Measurements from ENCODE around the gene KRTAP19-4. TPM values are rescaled to one million over a fixed set of nuclear protein-coding genes. Genes with fewer than 3 reads are reported as not detected.
"Not testable (repeated sequence)": the region's sequence is repeated elsewhere in the genome, so short reads cannot be mapped to it uniquely, and the experiment has no call there.

Gene KRTAP19-4
- total RNA-seq = not detected

DNA sequence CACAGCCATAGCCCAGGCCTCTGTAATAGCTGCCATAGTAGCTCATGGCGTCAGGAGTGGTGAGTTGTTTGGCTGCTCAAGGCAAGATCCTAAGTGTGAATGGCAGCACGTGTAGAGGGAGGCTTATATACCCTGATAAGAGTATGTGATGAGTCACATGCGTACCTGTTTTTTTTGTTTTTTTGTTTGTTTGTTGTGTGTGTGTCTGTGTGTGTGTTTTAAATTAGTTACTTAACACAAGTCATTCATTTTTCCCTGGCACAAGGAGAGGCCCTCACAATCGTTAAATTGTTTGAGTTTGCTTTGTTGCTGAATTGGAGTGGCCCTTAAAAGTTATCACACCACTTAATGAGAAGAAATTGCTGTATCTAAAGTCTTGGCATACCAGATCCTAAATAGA is at the start of gene KRTAP19-4:
Gene KRTAP19-4 (minus strand): TSS at position 101 of the 400 bp plus-strand sequence. CDS start 55 bp downstream, at position 46.
- no peaks in the 10 kb centered on the region for H3K4me1 ChIP-seq (replicated peaks in 1 of 2)
- H3K27ac ChIP-seq = no peak within 1 kb of the TSS
- in situ Hi-C loops (cut with MboI; ENCODE audit: low pct_unique_long_range_greater_than_20kb in 2 of 9, low sequenced_read_pairs in 9 of 9, unreplicated experiment in 9 of 9) = no loop called here
- no peak within 1 kb of the TSS for H3K4me3 ChIP-seq
- no peak for ATAC-seq (replicated peaks in 6 of 8)
- WGBS, 10 experiments = 0 to 100% (median 83%) methylated on average over 1 to 4 of the region's 4 CpGs; no CpG with 5 or more reads in 2 of the 10 experiments

- Histone ChIP-seq H3K4me3 (no peak within 1 kb of the TSS), H3K4me1 (replicated peaks in 1 of 2) (no peaks in the 10 kb centered on the region), H3K27ac (no peak within 1 kb of the TSS)
- 0 to 86% (median 55%) methylated on average over 1 of the region's 1 CpG; no CpG with 5 or more reads in 2 of the 10 experiments for WGBS, 10 experiments
- in situ Hi-C loops (cut with MboI; ENCODE audit: low pct_unique_long_range_greater_than_20kb in 2 of 9, low sequenced_read_pairs in 9 of 9, unreplicated experiment in 9 of 9) = no loop called here
- no peak for ATAC-seq (replicated peaks in 6 of 8)
Observed at GRCh38 chr21:30541764-30542163, 44.8 kb upstream of the KRTAP19-4 start, which contains the start of gene KRTAP19-6. Gene KRTAP19-6 (minus strand): TSS chr21:30541864. CDS start chr21:30541833, 31 bp downstream.

DNA sequence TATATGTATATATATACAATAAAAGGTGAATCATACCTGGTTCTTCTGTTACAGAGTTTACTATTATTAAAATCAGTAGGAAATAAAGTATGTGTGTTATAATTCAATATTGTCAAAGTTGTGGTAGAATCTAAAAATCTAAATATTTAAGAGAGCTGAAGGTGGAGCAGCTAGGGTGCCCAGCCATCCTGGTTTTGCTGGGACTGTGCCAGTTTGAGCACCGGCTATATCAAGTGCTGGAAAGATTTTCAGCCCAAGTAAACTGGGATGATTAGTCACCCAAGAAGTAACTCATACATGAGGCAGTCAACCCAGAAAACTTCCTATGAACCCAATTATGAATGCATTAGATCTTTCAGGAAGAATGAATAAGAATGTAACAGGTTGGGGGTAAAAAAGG is 21.9 kb upstream of the KRTAP19-4 start:
- in situ Hi-C loops (cut with MboI; ENCODE audit: low pct_unique_long_range_greater_than_20kb in 2 of 9, low sequenced_read_pairs in 9 of 9, unreplicated experiment in 9 of 9) = no loop called here
- H3K4me3 ChIP-seq = no peak overlapping the region
- H3K4me1 ChIP-seq (replicated peaks in 1 of 2) = no peaks in the 10 kb centered on the region
- H3K27ac ChIP-seq = no peak overlapping the region
- no peak for ATAC-seq (replicated peaks in 6 of 8)
- WGBS, 10 experiments = 0 to 100% (median 17%) methylated on average over 1 of the region's 1 CpG; no CpG with 5 or more reads in 5 of the 10 experiments

DNA sequence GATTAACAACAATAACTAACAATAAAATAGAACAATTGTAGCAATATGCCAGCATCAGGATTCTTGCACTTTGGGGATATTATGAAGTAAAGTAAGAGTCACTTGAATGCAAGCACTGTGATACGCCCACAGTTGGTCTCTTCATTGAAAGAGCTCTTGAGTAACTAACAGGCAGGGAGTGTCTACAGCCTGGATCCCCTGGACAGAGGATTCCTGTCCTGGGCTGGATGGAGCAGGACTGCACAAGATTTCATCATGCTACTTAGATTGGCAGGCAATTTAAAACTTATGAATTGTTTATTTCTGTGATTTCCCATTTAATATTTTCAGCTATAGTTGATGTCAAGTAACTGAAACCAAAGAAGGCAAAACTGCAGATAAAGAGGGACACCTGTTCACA is 18.7 kb upstream of the KRTAP19-4 start:
- Histone ChIP-seq H3K27ac (no peak overlapping the region), H3K4me3 (no peak overlapping the region), H3K4me1 (replicated peaks in 1 of 2) (no peaks in the 10 kb centered on the region)
- 0 to 100% (median 25%) methylated on average over 1 of the region's 1 CpG; no CpG with 5 or more reads in 5 of the 10 experiments for WGBS, 10 experiments
- no peak for ATAC-seq (replicated peaks in 6 of 8)
- in situ Hi-C loops (cut with MboI; ENCODE audit: low pct_unique_long_range_greater_than_20kb in 2 of 9, low sequenced_read_pairs in 9 of 9, unreplicated experiment in 9 of 9) = no loop called here

- ATAC-seq (replicated peaks in 6 of 8); H3K27ac ChIP-seq; in situ Hi-C loops (cut with MboI; ENCODE audit: low pct_unique_long_range_greater_than_20kb in 2 of 9, low sequenced_read_pairs in 9 of 9, unreplicated experiment in 9 of 9): not testable (repeated sequence)
Observed at GRCh38 chr21:30505621-30506205, 8.7 kb upstream of the KRTAP19-4 start.

GRCh38 chr21:30502041-30502440 is 5.1 kb upstream of the KRTAP19-4 start, which contains the start of gene KRTAP19-5:
Gene KRTAP19-5 (minus strand): TSS chr21:30502141. CDS start chr21:30502090, 51 bp downstream.
- Histone ChIP-seq H3K4me3 (no peak within 1 kb of the TSS), H3K4me1 (replicated peaks in 1 of 2) (no peaks in the 10 kb centered on the region), H3K27ac (no peak within 1 kb of the TSS)
- in situ Hi-C loops (cut with MboI; ENCODE audit: low pct_unique_long_range_greater_than_20kb in 2 of 9, low sequenced_read_pairs in 9 of 9, unreplicated experiment in 9 of 9) = no loop called here
- ATAC-seq (replicated peaks in 6 of 8) = peak in 1 of 8 experiments; percentile 34
- 4 to 100% (median 56%) methylated on average over 1 to 6 of the region's 6 CpGs; no CpG with 5 or more reads in 1 of the 10 experiments for WGBS, 10 experiments

More at GRCh38 chr21:30505621-30506205, 8.7 kb upstream of the KRTAP19-4 start:
- 0 to 100% (median 11%) methylated on average over 1 to 4 of the region's 4 CpGs; no CpG with 5 or more reads in 2 of the 10 experiments for WGBS, 10 experiments
- H3K4me1 ChIP-seq (replicated peaks in 1 of 2); H3K4me3 ChIP-seq: not testable (repeated sequence)

GRCh38 chr21:30491963-30492428 is 5.0 kb downstream of the KRTAP19-4 start, which contains the start of gene KRTAP19-3:
Gene KRTAP19-3 (minus strand): TSS chr21:30492013. CDS start chr21:30491957, 56 bp downstream.
- 0 to 100% (median 83%) methylated on average over 1 to 2 of the region's 2 CpGs; no CpG with 5 or more reads in 1 of the 10 experiments for WGBS, 10 experiments
- peak in 1 of 8 experiments; percentile 61 for ATAC-seq (replicated peaks in 6 of 8)
- Histone ChIP-seq H3K4me1 (replicated peaks in 1 of 2) (no peaks in the 10 kb centered on the region), H3K4me3 (no peak within 1 kb of the TSS), H3K27ac (no peak within 1 kb of the TSS)
- in situ Hi-C loops (cut with MboI; ENCODE audit: low pct_unique_long_range_greater_than_20kb in 2 of 9, low sequenced_read_pairs in 9 of 9, unreplicated experiment in 9 of 9) = no loop called here

- Histone ChIP-seq H3K4me3 (no peak within 1 kb of the TSS), H3K27ac (no peak within 1 kb of the TSS), H3K4me1 (replicated peaks in 1 of 2) (no peaks in the 10 kb centered on the region)
- 0 to 100% (median 93%) methylated on average over 1 to 2 of the region's 2 CpGs; no CpG with 5 or more reads in 5 of the 10 experiments for WGBS, 10 experiments
- ATAC-seq (replicated peaks in 6 of 8) = no peak
- in situ Hi-C loops (cut with MboI; ENCODE audit: low pct_unique_long_range_greater_than_20kb in 2 of 9, low sequenced_read_pairs in 9 of 9, unreplicated experiment in 9 of 9) = no loop called here
Observed at GRCh38 chr21:30487336-30487735, 9.6 kb downstream of the KRTAP19-4 start, which contains the start of gene KRTAP19-2. Gene KRTAP19-2 (minus strand): TSS chr21:30487436. CDS start chr21:30487348, 88 bp downstream.

DNA sequence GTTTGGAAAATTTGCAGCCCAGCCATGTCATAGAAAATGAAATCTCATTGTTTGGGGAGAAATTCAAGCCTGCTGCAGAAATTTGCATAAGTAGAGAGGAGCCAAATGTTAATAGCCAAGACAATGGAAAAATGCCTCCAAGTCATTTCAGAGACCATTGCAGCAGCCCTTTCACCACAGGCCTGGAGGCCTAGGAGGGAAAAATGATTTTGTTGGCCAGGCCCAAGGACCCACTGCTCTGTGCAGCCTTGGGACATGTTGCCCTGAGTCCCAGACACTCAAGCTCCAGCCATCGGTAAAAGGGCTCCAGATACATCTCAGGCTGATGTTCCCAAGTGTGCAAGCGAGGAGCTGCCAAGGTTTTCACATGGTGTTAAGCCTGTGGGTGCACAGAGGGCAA is 10.8 kb downstream of the KRTAP19-4 start:
- WGBS, 10 experiments = 0 to 100% (median 78%) methylated on average over 1 to 2 of the region's 2 CpGs; no CpG with 5 or more reads in 4 of the 10 experiments
- H3K4me3 ChIP-seq = no peak overlapping the region
- in situ Hi-C loops (cut with MboI; ENCODE audit: low pct_unique_long_range_greater_than_20kb in 2 of 9, low sequenced_read_pairs in 9 of 9, unreplicated experiment in 9 of 9) = no loop called here
- H3K27ac ChIP-seq = no peak overlapping the region
- no peaks in the 10 kb centered on the region for H3K4me1 ChIP-seq (replicated peaks in 1 of 2)
- no peak for ATAC-seq (replicated peaks in 6 of 8)

DNA sequence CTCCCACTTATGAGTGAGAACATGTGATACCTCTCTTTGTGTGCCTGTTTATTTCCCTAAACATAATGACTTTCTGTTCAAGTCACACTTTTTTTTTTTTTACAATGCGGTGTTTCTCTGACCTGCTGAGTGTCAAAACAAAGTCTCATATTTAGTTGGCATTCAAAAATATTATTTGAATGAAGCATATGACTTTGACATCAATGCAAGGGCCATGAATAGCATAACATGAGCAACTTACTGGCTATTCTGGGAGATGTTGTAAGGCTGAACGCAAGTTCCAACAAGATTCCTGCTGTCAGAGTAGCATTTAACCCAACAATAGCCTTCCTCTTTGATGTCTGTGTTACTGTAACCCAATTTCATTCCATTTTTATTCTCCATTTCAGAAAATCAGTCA is 14.8 kb downstream of the KRTAP19-4 start:
- ATAC-seq (replicated peaks in 6 of 8) = no peak
- Histone ChIP-seq H3K27ac (no peak overlapping the region), H3K4me1 (replicated peaks in 1 of 2) (no peaks in the 10 kb centered on the region), H3K4me3 (no peak overlapping the region)
- 0 to 100% (median 79%) methylated on average over 1 to 2 of the region's 2 CpGs; no CpG with 5 or more reads in 1 of the 10 experiments for WGBS, 10 experiments
- in situ Hi-C loops (cut with MboI; ENCODE audit: low pct_unique_long_range_greater_than_20kb in 2 of 9, low sequenced_read_pairs in 9 of 9, unreplicated experiment in 9 of 9) = no loop called here

DNA sequence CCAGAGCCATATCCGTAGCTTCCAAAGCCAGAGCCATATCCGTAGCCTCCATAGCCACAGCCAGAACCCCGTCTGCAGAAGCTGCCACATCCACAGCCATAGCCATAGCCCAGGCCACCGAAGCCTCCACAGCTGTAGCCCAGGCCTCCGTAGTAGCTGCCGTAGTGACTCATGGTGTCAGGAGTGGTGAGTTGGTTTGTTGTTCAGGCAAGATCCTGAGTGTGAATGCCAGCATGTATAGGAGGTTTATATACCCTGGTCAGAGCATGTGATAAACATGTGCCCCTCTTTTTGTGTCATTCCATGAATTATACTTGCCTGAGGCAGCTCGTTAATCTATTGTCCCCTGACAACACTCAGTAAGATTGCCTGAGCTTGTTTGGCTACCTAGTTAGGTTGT is 16.8 kb downstream of the KRTAP19-4 start, which contains the start of gene KRTAP19-1:
Gene KRTAP19-1 (minus strand): TSS at position 223 of the 400 bp plus-strand sequence. CDS start 50 bp downstream, at position 173.
- ATAC-seq (replicated peaks in 6 of 8) = peak in 1 of 8 experiments; percentile 21
- 7 to 100% (median 80%) methylated on average over 1 to 7 of the region's 7 CpGs; no CpG with 5 or more reads in 3 of the 10 experiments for WGBS, 10 experiments
- no peak within 1 kb of the TSS for H3K4me3 ChIP-seq
- no peak within 1 kb of the TSS for H3K27ac ChIP-seq
- H3K4me1 ChIP-seq (replicated peaks in 1 of 2) = no peaks in the 10 kb centered on the region
- in situ Hi-C loops (cut with MboI; ENCODE audit: low pct_unique_long_range_greater_than_20kb in 2 of 9, low sequenced_read_pairs in 9 of 9, unreplicated experiment in 9 of 9) = no loop called here

DNA sequence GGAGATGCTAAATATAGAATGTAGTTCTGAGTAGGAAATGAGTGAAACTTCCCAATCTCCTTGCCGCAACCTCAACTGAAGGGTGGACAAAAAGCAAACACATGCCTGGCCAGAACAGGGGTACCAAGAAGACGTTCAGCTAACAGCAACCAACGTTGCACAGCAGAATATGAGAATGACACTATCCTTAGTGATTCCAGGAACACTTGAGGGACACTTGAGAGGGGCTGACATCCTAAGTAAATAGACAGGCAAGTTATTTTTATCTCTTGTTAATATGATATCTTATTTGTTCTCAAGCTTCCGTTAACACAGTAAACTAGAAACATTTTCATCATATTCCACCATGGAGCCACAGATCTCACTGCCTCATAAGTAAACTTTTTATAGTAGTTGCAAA is 17.7 kb downstream of the KRTAP19-4 start:
- H3K4me1 ChIP-seq (replicated peaks in 1 of 2) = no peaks in the 10 kb centered on the region
- 13 to 100% (median 94%) methylated on average over 2 to 4 of the region's 4 CpGs; no CpG with 5 or more reads in 1 of the 10 experiments for WGBS, 10 experiments
- in situ Hi-C loops (cut with MboI; ENCODE audit: low pct_unique_long_range_greater_than_20kb in 2 of 9, low sequenced_read_pairs in 9 of 9, unreplicated experiment in 9 of 9) = no loop called here
- H3K27ac ChIP-seq = no peak overlapping the region
- no peak overlapping the region for H3K4me3 ChIP-seq
- no peak for ATAC-seq (replicated peaks in 6 of 8)

- ATAC-seq (replicated peaks in 6 of 8) = no peak
- in situ Hi-C loops (cut with MboI; ENCODE audit: low pct_unique_long_range_greater_than_20kb in 2 of 9, low sequenced_read_pairs in 9 of 9, unreplicated experiment in 9 of 9) = no loop called here
- no peak overlapping the region for H3K4me3 ChIP-seq
- WGBS, 10 experiments = 0 to 100% (median 40%) methylated on average over 1 to 3 of the region's 3 CpGs; no CpG with 5 or more reads in 1 of the 10 experiments
- no peaks in the 10 kb centered on the region for H3K4me1 ChIP-seq (replicated peaks in 1 of 2)
- no peak overlapping the region for H3K27ac ChIP-seq
Observed at GRCh38 chr21:30478004-30478403, 19.0 kb downstream of the KRTAP19-4 start.

Data from motor neuron (in vitro differentiated cells).